T1000 (cell line): Measurements from ENCODE around the gene C1orf87.

Experiments
- DNase-seq: peaks from one replicate; lab custom pipeline; 2025; ENCODE audit warnings: mixed read lengths; lab: John Stamatoyannopoulos, UW

Gene C1orf87

DNA sequence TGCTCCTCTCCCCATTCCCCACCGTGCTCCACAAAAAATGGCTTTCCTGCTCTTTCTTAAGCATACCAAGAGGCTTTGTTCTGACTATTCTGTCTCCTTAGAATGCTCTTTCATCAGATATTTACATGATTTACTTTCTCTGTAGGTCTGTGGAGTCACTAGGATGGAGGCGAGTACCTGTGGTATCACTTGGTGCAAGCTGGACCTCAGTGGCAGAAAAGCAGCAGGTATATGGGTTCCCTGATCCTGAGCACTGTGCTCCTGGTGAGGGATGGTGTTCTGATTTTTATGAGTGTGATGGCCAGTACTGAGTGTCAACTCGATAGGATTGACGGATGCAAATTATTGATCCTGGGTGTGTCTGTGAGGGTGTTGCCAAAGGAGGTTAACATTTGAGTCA lies 10.0 kb downstream of the C1orf87 start:
- DNase-seq, result no peak

DNA sequence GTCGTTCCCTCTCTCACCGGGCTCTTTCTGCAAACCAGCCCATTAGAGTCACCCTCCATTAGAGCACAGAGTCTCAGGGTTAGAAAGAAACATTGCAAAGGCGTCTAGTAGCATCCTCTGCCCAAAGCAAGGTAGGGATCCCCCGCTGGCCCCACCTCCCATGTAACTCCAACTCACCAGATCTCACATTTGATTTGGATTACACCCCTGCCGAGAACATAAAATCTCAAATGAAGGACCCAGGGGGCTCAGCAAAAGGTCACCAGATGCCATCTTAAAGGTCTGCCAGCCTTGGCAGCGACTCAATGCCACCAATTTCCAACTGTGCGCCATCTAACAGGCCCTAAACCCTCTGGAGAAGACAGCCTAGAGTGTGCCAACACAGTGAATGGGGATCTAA lies 14.1 kb downstream of the C1orf87 start:
- no peak for DNase-seq

DNA sequence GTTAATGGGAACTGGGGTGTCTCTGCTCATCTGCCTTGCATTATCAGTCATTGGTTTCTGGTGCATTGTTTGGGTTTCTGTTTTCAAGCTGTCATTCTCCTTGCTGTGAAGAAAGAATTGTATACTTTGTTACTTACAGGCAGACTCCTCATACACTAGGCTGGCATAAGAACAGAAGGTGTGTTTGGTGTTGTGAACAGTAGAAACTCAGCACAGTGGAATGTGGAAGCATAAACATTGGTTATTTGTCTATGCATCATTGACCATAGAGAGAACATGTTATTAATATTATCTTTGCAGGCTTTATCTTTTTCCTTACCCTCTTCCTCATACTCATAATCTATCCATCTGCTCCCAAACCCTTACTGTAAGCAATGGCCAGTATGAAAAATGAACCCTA lies 18.2 kb downstream of the C1orf87 start:
- no peak for DNase-seq

DNA sequence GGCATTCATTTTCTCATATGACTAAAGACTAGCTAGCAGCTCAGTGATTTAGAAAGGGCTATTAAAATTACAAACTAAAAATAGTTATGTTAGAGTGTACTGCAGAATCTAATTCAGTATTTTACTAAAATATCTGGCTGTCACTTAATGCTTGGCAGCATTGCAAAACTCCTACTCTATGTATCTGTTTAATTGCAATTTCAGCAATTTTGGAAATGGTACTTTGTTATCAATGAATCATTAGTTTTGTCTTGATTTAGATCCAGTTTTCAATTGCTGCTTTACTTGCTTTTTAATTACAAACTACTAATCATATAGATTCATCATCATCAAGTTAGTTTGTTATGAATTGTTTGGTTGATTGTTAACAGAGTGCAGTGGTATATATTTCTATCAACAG lies 19.2 kb downstream of the C1orf87 start:
- no peak for DNase-seq

DNA sequence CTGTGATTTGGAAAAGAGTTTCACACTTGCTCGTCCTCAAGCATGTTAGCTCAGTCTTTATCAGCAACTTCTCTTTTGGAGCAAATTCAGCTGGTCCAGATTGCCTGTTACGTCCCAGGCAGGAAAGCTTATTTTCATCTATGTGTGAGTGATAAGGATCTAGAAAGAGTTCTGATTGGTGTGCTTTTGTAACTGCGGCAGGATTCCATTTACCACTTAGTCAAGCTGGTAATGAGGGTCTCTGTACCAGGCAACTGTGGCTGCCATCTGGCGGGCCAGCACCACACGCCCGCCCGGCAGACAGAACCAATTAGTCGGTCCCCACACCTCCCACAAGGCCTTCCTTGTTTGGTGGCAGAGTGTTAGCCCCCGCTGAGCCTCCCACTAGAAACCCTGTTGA lies 21.0 kb downstream of the C1orf87 start:
- DNase-seq, result no peak

DNA sequence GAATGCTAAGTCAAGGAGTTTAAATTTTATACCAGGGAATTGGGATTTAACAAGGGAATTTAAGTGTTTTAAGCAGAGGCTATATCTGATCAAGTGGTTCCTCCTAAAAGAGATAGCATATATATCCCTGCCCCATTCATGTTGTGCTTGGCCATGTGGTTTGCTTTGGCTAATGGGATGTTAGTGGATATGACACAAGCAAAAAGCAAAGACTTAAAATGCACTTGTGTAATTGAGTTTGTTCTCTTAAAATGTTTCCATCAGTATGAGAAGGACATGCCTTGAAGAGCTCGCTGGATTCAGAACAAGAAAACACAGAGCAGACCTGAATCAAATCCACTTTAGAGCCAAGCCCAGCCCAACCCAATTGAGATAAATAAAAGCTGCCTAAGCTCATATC lies 22.4 kb downstream of the C1orf87 start:
- DNase-seq, result no peak

DNA sequence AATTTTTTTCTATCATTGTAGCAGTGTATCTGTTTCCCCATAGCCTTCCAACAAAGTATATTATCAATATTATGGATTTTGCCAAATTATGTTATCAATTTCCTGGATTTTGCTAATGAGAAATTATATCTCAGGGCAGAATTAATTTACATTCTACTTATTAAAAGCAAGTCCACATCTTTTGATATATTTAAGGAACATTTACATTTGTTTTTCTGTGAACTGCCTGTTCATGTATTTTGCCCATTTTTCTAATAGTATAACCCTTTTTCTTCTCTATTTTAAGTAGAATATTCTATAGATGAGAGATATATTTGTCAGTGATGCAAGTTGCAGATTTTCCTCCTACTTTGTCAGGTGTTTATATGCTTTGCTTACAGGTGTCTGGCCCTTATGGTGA lies 24.4 kb downstream of the C1orf87 start:
- no peak for DNase-seq

DNA sequence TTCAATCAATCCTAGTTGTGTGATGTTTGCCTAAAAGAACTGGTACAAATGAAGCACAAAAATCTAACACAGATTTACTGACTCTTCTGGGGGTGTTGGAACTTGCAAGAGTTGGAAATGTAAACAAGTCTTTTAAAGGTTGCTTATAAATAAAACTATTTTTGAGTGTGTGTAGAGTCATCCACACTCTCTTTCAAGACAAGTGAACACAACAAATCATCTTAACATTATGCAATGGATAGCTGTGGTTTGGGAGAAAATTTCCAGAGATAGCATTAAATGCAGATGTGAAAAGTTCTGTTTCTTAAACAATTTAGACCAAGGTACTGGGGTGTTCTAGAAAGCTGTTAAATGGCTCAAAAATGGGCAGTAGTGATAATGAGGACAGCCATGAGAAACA lies 28.7 kb downstream of the C1orf87 start:
- no peak for DNase-seq

DNA sequence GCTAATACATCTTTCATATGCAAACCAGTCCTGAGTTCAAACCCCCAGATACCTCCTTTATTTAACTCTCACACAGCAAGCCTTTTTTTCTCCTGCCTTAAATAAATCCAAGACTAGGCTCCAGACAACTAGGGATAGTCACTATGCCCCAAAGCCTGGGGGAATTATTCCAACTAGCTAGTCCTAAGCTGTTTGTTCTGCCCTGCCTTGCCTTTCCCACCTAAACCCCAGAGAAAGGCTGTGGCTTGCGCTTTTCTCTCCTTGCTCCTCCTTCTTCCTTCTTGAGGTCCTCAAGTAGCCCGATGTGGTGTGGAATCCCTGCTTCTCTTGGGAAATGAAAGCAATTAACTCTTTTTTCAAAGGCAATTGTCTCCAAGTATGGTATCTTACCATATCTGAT lies 31.8 kb downstream of the C1orf87 start:
- DNase-seq, result no peak

DNA sequence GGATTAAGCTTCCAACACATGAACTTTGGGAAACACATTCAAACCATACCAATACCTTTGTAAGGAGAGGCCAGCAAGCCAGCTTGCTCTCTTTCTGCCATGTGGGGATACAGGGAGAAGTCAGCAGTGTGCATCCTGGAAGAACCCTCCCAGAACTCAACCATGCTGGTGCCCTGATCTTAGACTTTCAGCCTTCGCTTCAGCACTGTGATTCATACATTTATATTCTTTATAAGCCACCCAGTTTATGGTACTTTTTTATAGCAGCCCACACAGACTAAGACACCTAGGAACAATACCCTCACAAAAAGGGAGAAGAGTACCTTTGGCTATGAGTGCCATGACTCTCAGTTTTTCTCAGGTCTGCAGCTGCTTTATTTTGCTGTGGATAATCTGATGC lies 35.9 kb downstream of the C1orf87 start:
- DNase-seq, result no peak

DNA sequence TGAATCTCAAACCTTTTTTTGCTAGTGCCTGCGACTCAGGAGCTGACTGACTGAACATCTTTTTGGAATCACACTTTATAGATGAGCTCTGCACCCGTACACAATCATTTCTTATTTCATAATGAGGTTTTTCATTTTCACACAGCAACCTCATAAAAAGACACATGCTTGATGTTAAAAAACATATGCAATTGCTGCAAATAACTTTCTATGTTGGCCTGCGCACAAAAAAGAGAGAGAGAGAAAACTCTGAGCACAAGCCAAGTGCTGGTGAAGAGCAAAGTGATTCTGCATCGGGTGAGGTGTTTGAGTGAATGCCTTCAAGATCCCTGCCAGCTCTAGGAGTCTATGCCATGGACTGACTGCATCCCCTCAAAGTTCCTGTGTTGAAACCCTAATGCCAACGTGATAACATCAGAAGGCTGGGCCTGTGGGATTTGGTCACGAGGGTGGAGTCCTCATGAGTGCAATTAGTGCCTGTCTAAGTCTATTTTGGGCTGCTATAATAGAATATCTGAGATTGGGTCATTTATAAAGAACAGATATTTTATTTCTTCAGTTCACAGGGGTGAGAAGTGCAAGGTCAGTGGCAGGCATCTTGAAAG lies 36.6 kb downstream of the C1orf87 start:
- DNase-seq, result no peak

DNA sequence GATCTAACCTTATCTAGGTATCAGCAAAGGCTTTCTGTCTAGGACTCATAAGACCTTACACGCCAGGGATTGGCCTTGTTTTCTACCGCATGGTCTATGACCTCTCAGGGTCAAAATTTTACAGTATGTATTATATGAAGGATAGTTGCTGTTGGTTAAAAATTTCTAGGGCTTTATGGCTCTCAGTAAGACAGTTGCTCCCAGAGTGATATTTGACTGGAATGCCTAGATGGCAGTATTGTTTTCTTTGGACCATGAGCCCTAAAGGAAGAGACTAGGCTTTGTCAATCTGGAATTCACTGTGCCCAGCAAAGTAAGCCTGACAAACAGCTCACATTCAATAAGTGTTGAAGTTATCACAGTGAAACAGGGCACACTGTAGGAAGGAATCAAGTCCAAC lies 37.6 kb downstream of the C1orf87 start:
- no peak for DNase-seq

DNA sequence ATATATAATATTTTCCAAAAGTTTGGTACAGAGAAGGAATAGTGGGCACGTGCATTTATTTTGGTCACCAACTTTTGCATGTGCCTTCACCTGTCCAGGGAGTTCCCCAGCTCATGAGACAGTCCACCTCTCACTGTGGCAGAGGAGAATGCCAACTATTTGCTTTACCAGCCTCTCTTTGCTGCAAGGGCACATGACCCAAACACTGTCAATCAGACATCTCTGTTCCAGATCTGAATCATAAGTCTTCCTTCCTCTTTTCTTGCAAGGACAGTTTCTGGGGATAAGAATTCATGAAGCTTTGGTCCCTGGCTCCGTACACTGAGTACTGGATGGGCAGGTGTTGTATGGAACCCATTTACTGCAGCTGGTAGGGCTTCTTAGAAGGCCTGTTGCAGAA lies 38.6 kb downstream of the C1orf87 start:
- no peak for DNase-seq

DNA sequence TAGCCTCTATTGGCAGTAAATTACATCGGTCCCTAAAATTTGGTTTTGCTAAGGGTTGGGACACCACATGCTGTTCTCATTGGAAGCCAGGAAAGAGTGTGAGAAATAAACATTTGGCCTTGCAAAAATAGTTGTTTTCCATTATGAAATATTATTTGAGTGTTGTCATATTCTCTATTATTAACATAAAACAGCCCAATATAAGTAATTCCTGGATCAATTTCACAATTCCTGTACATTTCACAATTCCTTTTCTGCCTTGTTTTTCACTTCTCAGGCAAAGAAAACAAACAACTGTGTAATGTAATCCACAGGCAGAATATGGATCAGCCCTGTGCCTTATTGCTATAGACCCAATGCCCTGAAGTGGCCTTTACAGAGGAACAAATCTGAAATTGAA lies 40.5 kb downstream of the C1orf87 start:
- no peak for DNase-seq

DNA sequence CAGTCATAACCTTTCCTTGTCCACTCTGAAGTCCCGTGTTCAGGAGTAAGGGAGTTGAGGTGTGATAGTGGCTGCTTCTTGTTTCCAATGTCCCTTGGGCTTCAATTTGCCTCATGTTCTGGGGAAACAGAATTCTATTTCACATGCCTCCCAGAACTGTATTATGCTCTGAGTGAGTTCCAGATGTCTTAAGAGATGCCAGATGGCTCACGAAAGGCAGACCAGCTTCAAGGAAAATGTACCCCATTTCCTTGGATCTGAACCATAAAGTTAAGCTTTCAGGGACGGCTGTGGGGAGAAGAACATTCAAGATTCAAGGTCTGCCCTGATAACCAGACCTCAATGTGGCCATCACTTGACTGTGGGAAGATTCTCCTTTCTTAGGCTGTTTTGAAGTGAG lies 42.4 kb downstream of the C1orf87 start:
- no peak for DNase-seq

DNA sequence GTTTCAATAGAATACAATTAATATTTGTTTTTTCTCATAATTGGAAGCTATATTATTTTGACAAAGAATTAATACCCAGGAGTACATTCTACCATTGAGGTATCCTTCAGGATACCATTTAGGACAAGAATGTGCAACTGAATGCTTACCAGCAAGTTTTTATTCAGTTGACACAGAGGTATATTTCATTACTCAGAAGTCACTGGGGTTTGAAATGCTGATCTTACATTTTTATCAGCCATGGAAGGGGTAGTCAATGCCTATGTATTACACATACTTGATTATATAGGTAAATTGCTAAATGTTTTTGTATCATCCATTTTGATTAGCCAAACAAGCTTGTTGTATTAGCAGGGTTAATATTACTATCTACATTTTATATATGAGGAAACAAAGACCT lies 48.0 kb downstream of the C1orf87 start:
- no peak for DNase-seq

DNA sequence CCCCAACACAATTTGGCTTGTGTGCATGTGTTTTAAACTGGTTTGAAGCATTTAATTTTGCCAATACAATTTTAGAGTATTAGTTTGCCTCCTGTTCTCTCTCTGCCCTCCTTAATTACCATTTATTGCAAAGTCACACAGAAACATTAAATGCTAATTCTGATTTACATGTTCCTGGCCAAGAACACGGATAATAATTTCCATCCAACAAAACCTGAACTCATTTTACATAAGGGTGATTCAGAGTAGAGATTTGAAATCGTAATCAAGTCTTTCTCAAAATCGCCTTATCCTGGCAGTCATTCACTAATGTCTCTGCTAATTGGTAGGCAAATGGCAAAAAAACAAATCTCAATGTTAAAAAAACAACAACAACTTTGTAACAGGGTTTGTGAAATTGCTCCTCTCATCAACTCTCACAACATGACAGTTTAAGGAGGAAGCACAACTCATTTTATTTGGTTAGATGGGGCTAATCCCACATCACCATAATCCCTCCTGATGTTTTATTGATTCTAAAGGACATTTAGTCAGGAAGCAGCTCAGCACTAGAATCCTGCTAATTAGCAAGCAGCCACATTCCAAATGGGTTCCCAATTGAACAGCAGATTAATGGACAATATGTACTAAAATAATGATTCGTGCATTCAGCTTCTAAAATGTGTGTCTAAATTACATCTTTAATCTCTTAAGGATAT lies 55.9 kb downstream of the C1orf87 start:
- no peak for DNase-seq

DNA sequence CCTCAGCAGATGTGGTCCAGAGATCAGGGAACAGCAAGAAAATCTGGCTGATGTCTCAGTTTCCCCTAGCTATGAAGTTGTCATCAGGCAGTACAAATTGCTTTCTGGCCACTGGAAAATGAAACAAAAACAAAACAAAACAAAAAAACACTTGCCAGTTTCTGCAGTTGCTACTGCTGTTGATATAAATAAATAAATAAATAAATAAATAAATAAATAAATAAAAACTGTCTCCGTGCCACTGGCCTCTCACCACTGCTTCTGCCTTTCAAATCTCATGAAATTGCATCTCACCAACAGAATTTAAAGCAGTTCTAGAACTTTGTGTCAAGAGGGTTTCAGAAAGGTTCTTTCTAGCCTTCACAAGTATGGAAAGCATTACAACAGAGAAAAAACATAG lies 62.9 kb downstream of the C1orf87 start:
- DNase-seq, result no peak

DNA sequence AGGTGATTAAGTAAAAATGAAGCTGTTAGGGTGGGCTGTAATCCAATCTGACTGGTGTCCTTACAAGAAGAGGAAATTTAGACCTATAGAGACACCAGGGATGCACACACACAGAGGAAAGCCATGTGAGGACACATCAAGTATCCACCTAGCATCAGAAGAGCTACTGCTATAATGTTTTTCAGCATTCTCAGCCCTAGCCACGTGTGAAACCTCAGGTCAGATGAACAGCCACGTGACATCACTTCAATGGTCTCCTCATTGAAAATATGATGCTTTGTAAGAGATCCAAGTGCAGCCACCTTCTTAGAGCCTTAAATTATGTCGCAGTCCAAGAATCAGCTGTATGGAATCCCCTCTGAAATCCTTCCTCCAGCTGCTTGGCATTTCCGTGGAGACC lies 65.1 kb downstream of the C1orf87 start:
- DNase-seq, result no peak

DNA sequence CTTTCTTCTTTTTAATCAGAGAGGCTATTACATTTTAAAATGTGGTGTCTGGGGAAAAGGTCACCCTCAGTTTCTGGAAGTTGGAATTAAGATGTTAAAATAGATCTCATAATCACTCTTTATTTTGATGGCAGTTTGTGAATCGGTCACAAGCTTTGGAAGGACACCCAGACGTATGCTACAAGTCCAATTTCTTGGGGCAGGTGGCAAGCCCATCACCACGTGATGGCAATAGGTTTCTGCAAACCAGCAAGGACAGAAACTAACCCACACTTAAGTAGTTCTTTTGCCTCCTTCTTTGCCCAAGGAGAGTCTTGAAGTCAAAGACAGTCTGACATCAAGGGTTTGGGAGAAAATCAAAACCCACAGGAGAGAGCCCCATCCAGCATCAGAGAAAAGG lies 72.9 kb downstream of the C1orf87 start:
- DNase-seq, result no peak

DNA sequence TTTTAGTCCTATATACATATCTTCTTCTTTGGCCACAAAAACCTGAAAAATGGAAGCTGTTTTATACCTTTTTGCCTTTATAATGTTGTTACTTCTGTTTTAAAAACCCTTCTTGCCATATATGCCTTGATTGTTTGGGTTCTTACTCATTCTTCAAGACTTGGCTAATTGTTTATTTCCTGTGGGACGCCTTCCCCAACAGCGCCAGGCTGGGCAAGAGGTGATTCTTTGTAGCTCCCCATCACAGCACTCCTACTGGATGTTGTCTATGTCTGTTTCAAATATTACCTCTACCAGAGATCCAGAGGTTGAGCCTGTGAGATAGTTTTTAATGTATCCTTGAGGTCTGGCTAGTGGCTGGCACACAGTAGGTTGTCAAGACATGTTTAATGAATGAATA lies 73.8 kb downstream of the C1orf87 start:
- DNase-seq, result no peak

DNA sequence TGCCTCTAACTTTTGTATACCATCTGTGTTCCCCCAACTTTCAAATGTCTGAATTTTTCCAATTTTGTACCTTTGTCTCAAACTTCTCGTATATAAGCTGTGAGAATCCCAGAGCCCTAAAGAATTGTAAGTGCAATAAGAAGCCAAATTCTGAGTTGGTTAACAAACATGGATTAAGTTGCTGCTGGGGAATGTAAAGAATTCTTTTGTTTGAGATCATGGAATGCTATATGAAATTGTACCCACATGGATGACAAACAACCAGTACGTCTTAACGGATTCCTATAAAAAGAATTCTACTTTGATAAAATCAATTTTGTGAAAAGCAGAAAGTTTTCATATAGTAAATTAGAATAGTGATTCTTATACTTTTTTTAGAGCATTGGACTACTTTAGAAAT lies 74.6 kb downstream of the C1orf87 start:
- no peak for DNase-seq

DNA sequence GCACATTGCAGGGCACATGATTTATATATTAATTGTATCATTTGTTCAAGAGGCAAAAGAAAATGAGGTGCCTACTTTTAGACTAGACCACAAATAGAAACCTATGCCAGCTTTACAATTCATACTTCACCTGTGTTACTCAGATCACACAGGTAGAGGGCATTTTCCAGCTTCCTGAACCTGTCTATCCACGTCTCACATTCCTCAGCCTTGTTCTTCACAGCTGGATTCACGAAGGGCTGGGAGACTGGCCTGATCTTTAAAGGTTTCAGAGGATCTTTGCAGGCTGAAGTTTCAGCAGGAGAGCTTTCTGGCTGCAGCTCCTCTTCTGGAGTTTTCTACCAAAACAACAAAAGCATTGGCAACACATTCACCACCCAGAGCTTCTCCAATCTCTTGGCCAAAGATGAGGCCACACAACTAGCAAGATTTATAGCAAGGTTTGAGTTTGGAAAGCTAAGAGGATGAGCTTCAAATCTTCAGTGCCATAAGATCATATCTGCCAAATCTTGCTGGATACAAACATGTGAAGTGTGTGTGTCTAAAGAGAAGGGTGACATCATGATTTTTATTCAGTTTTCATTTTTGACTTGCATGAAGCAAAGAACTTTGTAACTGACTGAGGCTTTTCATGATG lies 76.0 kb downstream of the C1orf87 start:
- DNase-seq, result no peak
